ENCODE measurements around the gene GOLGA6B. TPM values are rescaled to one million over a fixed set of nuclear protein-coding genes. Genes with fewer than 3 reads are reported as not detected.
A peak's percentile ranks its signal among the peaks of the same experiment; 100 is the strongest.
"Not testable (repeated sequence)": the region's sequence is repeated elsewhere in the genome, so short reads cannot be mapped to it uniquely, and the experiment has no call there.

GOLGA6B gene
- polyA plus RNA-seq (2012; ENCODE audit: low read depth, missing spikeins): not detected

- not testable (repeated sequence) for FAIRE-seq; DNase-seq (ENCODE audit: insufficient read length, low spot score)
Observed at GRCh38 chr15:72654397-72654796, at the start of gene GOLGA6B. Gene GOLGA6B, plus strand, starts transcription at chr15:72654697. Its CDS starts 41 bp downstream, at chr15:72654738.

DNA sequence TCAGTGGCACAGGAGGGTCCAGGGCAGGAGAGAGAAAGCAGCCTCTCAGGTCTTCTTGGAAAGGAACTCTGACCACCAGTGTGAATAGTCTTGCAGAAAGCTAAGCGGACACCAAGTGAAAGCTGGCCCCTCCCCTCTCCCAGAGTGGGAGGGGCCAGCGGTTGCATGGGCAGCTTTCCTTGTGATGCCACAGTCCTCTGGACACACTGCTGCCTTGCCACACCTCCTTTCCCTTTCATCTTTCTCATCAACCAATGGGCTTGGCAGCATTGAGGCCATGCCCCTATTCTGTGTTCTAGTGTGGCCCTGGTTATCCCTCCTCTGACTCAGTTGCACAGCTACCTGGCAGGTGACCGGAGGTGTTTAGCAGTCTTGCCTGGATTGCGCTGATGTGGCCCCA is 49.7 kb upstream of the GOLGA6B start:
- FAIRE-seq (no peak), DNase-seq (ENCODE audit: insufficient read length, low spot score) (no peak)

GRCh38 chr15:72608084-72608483 is 46.4 kb upstream of the GOLGA6B start:
- not testable (repeated sequence) for FAIRE-seq; DNase-seq (ENCODE audit: insufficient read length, low spot score)

More for the DNA sequence above, 49.7 kb upstream of the GOLGA6B start:
- TF ChIP-seq POU2F2 (IDR thresholded peaks at IDR 0.05; ENCODE audit: low read depth, low read length): no peak
- TF ChIP-seq TAF1 (IDR thresholded peaks at IDR 0.05; ENCODE audit: low read depth, low read length): no peak
- TF ChIP-seq POLR2AphosphoS5 (IDR thresholded peaks at IDR 0.05; ENCODE audit: low read depth, low read length): no peak
- no peak for TF ChIP-seq POLR2A (IDR thresholded peaks at IDR 0.05; ENCODE audit: low read depth, low read length)

DNA sequence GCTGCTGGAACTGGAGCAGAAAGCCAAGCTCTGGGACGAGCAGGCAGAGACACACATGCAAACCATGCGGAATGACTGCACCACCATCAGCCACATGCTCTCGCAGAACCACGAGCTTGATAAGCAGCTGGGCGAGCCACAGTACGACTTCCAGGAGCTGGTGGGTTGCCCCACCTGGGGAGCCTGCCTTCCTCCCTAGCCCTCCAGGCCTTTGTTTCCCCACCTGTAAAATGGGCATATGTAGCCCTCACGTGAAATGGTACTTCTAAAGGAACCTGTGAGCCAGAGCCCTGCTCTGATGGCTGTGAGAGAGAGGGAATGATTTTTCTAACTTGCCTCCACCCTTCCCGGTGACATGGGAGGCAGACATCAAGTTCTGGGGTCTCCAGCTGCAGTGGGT is 44.6 kb upstream of the GOLGA6B start:
- DNase-seq (ENCODE audit: insufficient read length, low spot score) (no peak), FAIRE-seq (no peak)

GRCh38 chr15:72612324-72612723 is 42.2 kb upstream of the GOLGA6B start:
- not testable (repeated sequence) for DNase-seq (ENCODE audit: insufficient read length, low spot score); FAIRE-seq

More for the DNA sequence above, 44.6 kb upstream of the GOLGA6B start:
- no peak for TF ChIP-seq SPI1 (IDR thresholded peaks at IDR 0.05; ENCODE audit: low read depth, low read length)

DNA sequence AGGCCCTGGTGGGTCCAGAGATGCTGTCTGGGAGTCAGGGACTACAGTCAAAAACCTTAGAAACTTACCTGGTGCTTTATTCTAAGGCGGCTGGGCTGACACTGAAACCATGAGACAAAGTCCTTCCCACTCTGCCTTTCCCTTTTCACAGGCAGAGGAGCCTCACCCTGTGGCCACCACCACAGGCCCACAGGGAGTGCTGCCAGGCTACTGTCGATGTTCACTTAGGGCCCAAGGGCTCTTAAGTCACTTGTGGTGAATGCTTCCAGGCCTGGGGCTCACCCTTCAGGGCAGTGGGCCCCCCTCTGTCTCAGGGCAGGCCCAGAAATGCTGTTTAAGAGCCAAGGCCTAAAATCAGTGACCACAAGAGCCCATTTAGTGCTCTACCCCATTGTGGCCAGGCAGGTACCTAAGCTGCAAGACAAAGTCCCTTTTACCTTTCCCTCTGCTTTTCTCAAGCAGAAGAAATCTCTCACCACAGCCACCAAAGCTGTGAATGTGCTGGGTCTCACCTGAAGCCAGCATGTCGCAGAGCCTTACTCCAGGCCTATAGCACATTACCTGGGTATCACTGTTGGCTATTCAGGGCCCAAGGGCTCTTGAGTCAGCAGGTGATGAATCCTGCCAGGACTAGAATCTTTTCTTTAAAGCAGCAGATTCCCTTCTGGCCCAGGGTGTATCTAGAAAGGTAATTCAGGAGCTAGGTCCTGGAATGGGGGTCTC is 39.5 kb upstream of the GOLGA6B start:
- TF ChIP-seq POLR2A (IDR thresholded peaks at IDR 0.05; ENCODE audit: low read depth, low read length) (no peak), PAX5 (IDR thresholded peaks at IDR 0.05; ENCODE audit: insufficient read depth, low read length, severe bottlenecking) (no peak), POU2F2 (IDR thresholded peaks at IDR 0.05; ENCODE audit: low read depth, low read length) (no peak), TAF1 (IDR thresholded peaks at IDR 0.05; ENCODE audit: low read depth, low read length) (no peak), POLR2AphosphoS5 (IDR thresholded peaks at IDR 0.05; ENCODE audit: low read depth, low read length) (no peak), SPI1 (IDR thresholded peaks at IDR 0.05; ENCODE audit: low read depth, low read length) (no peak)
- no peak for DNase-seq (ENCODE audit: insufficient read length, low spot score)
- no peak for FAIRE-seq

DNA sequence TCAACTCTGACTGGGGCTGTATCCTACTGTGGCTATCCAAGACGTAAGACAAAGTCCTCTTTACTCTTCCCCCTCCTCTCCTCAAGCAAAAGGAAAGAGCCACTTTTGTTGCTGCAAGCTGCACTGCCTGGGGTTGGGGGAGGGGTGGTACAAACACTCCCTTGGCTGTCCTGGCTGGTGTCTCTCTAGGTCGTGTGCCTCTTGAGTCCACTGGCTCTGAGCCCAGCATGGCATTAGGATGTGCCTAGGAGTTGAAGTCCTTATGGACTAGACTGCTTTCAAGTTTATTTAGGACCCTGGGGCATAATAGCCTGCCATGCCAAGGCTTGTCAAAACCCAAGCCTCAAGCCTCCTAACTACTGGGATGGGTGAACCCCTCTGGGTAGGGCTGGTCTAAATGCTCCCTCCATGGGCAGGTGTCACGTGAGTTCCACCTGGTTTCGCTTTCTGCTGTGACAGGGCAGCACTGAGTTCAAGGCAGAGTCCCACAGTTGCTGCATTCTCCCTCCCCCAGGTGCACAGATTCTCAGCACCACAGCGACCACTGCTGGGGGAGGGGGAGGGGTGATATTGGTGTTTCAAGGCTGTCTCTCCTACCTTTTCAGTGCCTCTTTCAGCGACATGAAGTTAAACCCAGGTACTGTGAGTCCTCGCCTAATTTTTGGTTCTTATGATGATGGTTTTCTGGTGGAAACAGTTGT is 38.8 kb upstream of the GOLGA6B start:
- FAIRE-seq; DNase-seq (ENCODE audit: insufficient read length, low spot score): not testable (repeated sequence)

DNA sequence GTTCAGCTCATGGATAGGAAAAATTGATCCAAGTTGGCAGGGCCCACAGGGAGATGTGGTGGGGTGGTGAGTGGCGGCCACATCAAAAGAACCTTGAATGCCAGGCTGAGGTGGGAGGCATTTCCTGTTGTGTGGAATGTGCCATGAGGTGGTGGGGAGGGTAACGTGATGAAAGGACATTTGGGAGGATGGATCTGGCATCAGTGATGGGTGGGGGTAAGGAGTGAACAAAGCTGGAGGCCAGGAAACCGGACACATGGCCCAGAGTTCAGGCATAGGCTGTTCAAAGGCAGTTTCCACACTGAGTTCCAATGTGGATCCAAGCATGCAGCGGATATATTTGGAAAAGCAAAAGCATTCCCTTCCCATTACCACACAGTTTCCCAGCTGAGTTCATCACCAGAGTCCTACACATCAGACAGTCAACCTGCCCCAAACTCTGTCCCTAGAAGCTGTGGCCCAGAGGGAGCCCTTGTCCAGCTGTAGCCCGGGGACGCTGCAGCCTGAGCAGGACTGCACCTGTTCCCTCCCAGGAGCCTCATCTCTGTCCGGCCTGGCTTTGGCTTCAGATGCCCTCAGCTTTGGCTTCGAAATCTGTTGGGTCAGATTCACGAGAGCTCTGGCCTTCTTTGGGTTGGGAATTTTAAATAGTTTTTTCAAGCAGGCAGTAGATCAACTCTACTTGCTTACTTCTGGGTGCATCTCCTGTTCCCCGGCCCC is 37.8 kb upstream of the GOLGA6B start:
- no peak for FAIRE-seq
- TF ChIP-seq PAX5 (IDR thresholded peaks at IDR 0.05; ENCODE audit: insufficient read depth, low read length, severe bottlenecking) (no peak), POLR2AphosphoS5 (IDR thresholded peaks at IDR 0.05; ENCODE audit: low read depth, low read length) (no peak), POLR2A (IDR thresholded peaks at IDR 0.05; ENCODE audit: low read depth, low read length) (no peak), POU2F2 (IDR thresholded peaks at IDR 0.05; ENCODE audit: low read depth, low read length) (no peak), SPI1 (IDR thresholded peaks at IDR 0.05; ENCODE audit: low read depth, low read length) (no peak), TAF1 (IDR thresholded peaks at IDR 0.05; ENCODE audit: low read depth, low read length) (no peak)
- DNase-seq (ENCODE audit: insufficient read length, low spot score): no peak

- not testable (repeated sequence) for FAIRE-seq; DNase-seq (ENCODE audit: insufficient read length, low spot score)
Observed at GRCh38 chr15:72623854-72624253, 30.6 kb upstream of the GOLGA6B start.

GRCh38 chr15:72626153-72626552 is 28.3 kb upstream of the GOLGA6B start:
- not testable (repeated sequence) for FAIRE-seq; DNase-seq (ENCODE audit: insufficient read length, low spot score)

- not testable (repeated sequence) for FAIRE-seq; DNase-seq (ENCODE audit: insufficient read length, low spot score)
Observed at GRCh38 chr15:72628249-72629067, 26.0 kb upstream of the GOLGA6B start.

- FAIRE-seq: not testable (repeated sequence)
Observed at GRCh38 chr15:72629068-72629570, 25.4 kb upstream of the GOLGA6B start.

GRCh38 chr15:72636519-72637282 is 17.8 kb upstream of the GOLGA6B start:
- not testable (repeated sequence) for DNase-seq (ENCODE audit: insufficient read length, low spot score)
- peak; percentile 78 for FAIRE-seq

More at GRCh38 chr15:72629068-72629570, 25.4 kb upstream of the GOLGA6B start:
- DNase-seq (ENCODE audit: insufficient read length, low spot score): not testable (repeated sequence)

DNA sequence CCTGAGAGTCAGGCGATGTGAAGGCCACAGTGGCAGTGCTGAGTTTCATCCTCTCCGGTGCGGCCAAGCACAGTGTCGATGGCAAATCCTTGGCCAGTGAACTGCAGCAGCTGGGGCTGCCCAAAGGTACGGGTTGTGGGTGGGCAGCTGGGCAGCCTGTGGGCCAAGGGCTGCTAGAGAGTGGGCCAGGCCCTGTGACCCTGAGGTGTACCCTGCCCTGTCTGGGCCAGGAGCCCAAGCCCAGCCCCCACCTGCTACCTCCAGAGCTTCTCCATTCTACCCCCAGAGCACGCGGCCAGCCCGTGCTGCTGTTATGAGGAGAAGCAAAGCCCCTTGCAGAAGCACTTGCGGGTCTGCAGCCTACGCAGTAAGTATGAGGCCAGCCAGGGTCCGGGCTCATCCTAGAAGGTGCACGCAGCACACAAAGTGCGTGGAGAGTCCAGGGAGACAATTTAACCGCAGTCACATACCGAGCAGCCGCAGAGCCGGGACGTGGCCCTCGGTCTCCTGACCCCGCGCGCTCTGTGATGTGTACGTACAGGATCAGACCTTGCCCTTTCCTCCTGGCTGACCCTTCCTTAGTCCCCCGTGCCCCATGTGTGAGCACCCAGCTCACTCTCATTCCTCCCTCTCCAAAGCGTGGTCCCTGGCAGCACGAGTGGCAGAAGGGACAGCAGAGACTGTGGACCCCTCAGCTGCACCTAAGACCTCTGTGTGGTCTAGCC is 14.6 kb upstream of the GOLGA6B start:
- FAIRE-seq; DNase-seq (ENCODE audit: insufficient read length, low spot score): not testable (repeated sequence)

DNA sequence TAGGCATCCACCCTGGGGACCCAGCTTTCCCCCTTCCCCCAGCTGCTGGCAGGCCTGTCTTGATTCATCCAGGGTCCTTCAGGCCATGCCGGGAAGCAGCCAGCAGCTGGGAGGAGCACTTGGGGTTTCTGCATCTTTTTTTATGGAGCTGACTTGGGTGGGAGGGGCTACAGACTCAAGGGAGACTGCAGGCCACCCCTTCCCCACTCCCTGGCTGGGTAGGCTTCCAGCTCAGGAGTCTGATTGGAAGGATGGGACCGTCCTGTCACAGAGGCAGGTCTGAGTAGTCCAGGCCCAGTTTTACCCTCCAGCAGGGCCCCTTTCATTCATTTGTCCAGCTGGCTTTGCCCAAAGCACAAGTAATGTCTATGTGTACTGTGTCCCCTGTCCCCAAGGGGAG is 12.2 kb upstream of the GOLGA6B start:
- not testable (repeated sequence) for DNase-seq (ENCODE audit: insufficient read length, low spot score); FAIRE-seq

All from GM12891 (cell line).